Panc1 (cell line): Measurements from ENCODE around the gene ERICH6B. TPM values are rescaled to one million over a fixed set of nuclear protein-coding genes. Genes with fewer than 3 reads are reported as not detected.

ENCODE experiments used
- ATAC-seq: fragments of 200-7000 bp; cut with Tn5 transposase; 2 replicates; pipeline ENCODE4 v1.9.1; 2020; ENCODE audit warnings: mild to moderate bottlenecking, moderate library complexity
- BruUV-seq: library from RNA; stranded (reverse); fragments of 400-500 nt; replicated peaks from 2 replicates; lab custom pipeline; 2021; lab: Mats Ljungman, UMichigan
- CTCF ChIA-PET: fragments of 300-600 bp; sonication (Branson Sonifier 250); formaldehyde crosslinking; loops from one replicate; lab custom pipeline; 2022; ENCODE audit warnings: antibody characterized with exemption; lab: Charles Lee
- POLR2A ChIA-PET: fragments of 300-600 bp; sonication (Branson Sonifier 250); formaldehyde crosslinking; loops from one replicate; lab custom pipeline; 2022; ENCODE audit warnings: antibody characterized with exemption; lab: Charles Lee
- DNase-seq: peaks from one replicate; pipeline ENCODE4 v3.0.0-alpha.2; 2010; ENCODE audit warnings: low read depth, low spot score
- H3K27ac ChIP-seq: 2 replicates; pipeline ENCODE4 v1.5.1; 2011; ENCODE audit warnings: mild to moderate bottlenecking, low read length, inconsistent platforms
- H3K27me3 ChIP-seq: fragments of 200-500 bp; sonication (Bioruptor generic); 2 replicates; pipeline ENCODE4 v1.6.0; 2014; ENCODE audit warnings: low read length, inconsistent platforms; ENCODE audit not compliant: control insufficient read depth, insufficient read depth
- H3K36me3 ChIP-seq: fragments of 200-500 bp; sonication (Bioruptor generic); 2 replicates; pipeline ENCODE4 v1.5.1; 2014; ENCODE audit warnings: inconsistent platforms, mild to moderate bottlenecking, low read length, moderate library complexity; ENCODE audit not compliant: control insufficient read depth, insufficient read depth
- H3K4me1 ChIP-seq: 2 replicates; pipeline ENCODE4 v1.5.1; 2011; ENCODE audit warnings: inconsistent platforms, mild to moderate bottlenecking, low read length, moderate library complexity; ENCODE audit not compliant: control insufficient read depth, insufficient read depth
- H3K4me3 ChIP-seq, 2 experiments: 2 replicates each; pipeline ENCODE4 v1.5.1; 2011 to 2012; ENCODE audit warnings: low read depth in 2 of 2, low read length in 2 of 2, mild to moderate bottlenecking in 2 of 2, inconsistent platforms in 1 of 2, moderate library complexity in 1 of 2
- H3K9me3 ChIP-seq: fragments of 200-500 bp; sonication (Bioruptor generic); 2 replicates; pipeline ENCODE4 v1.5.1; 2014; ENCODE audit warnings: low read depth, mild to moderate bottlenecking, inconsistent platforms, low read length, moderate library complexity; ENCODE audit not compliant: control insufficient read depth, insufficient read depth
- CTCF ChIP-seq: fragments of 450-650 bp; IDR thresholded peaks from 2 replicates; pipeline ENCODE4 v1.5.1; 2017; ENCODE audit warnings: mild to moderate bottlenecking
- POLR2AphosphoS5 ChIP-seq: IDR thresholded peaks from 2 replicates; pipeline ENCODE4 v1.6.1; 2012; ENCODE audit warnings: mild to moderate bottlenecking, low read depth, low read length, moderate library complexity
- SIN3A ChIP-seq: IDR thresholded peaks from 2 replicates; pipeline ENCODE4 v1.6.1; 2012; ENCODE audit warnings: low read depth, mild to moderate bottlenecking, low read length, moderate library complexity, borderline replicate concordance; ENCODE audit not compliant: insufficient read depth
- TCF7L2 ChIP-seq: IDR thresholded peaks from 2 replicates; pipeline ENCODE4 v1.6.1; 2011; ENCODE audit warnings: mild to moderate bottlenecking, low read depth, low read length, inconsistent platforms
- in situ Hi-C: cut with HindIII; loops from 2 replicates; pipeline ENCODE4 v1.10.0; 2016; ENCODE audit warnings: low sequenced_read_pairs, low pct_unique_long_range_greater_than_20kb
- intact Hi-C: fragments of 100-400 bp; cut with micrococcal nuclease; formaldehyde crosslinking; loops from one replicate; pipeline ENCODE4 v1.10.0; 2022; ENCODE audit not compliant: unreplicated experiment
- total RNA-seq: library from RNA; stranded (reverse); gene quantifications from one replicate; pipeline ENCODE4 v1.2.1, GENCODE V29; 2021; ENCODE audit not compliant: unreplicated experiment
- TF ChIP-seq, protein P1 (sequence below), 2 experiments: IDR thresholded peaks; 2 replicates each; pipeline ENCODE4 v1.6.1; 2011 to 2012; ENCODE audit warnings: low read depth in 2 of 2, control low read depth in 1 of 2, low read length in 1 of 2, mild to moderate bottlenecking in 1 of 2, moderate library complexity in 1 of 2; ENCODE audit not compliant: insufficient read depth in 1 of 2

Gene ERICH6B
- total RNA-seq, 1 experiment from 2014 or later = not detected

GRCh38 chr13:45576466-45576865, 39.1 kb downstream of the ERICH6B start:
- DNase-seq = no peak
- BruUV-seq = no TSS peak
- in situ Hi-C loops = no loop called here

GRCh38 chr13:45575830-45576180, 39.7 kb downstream of the ERICH6B start:
- in situ Hi-C loops = no loop called here
- intact Hi-C loops = no loop called here
- ChIA-PET POLR2A (no interaction called here), CTCF (no interaction called here)
- no TSS peak for BruUV-seq
- no peaks in the 10 kb centered on the region for H3K9me3 ChIP-seq
- no peak overlapping the region for H3K4me3 ChIP-seq
- H3K36me3 ChIP-seq = no peaks in the 10 kb centered on the region
- DNase-seq (no peak), ATAC-seq (no peak)
- no peaks in the 10 kb centered on the region for H3K4me1 ChIP-seq
- TF ChIP-seq CTCF (no peak), TCF7L2 (no peak), SIN3A (no peak), POLR2AphosphoS5 (no peak)
- TF ChIP-seq, protein P1, sequence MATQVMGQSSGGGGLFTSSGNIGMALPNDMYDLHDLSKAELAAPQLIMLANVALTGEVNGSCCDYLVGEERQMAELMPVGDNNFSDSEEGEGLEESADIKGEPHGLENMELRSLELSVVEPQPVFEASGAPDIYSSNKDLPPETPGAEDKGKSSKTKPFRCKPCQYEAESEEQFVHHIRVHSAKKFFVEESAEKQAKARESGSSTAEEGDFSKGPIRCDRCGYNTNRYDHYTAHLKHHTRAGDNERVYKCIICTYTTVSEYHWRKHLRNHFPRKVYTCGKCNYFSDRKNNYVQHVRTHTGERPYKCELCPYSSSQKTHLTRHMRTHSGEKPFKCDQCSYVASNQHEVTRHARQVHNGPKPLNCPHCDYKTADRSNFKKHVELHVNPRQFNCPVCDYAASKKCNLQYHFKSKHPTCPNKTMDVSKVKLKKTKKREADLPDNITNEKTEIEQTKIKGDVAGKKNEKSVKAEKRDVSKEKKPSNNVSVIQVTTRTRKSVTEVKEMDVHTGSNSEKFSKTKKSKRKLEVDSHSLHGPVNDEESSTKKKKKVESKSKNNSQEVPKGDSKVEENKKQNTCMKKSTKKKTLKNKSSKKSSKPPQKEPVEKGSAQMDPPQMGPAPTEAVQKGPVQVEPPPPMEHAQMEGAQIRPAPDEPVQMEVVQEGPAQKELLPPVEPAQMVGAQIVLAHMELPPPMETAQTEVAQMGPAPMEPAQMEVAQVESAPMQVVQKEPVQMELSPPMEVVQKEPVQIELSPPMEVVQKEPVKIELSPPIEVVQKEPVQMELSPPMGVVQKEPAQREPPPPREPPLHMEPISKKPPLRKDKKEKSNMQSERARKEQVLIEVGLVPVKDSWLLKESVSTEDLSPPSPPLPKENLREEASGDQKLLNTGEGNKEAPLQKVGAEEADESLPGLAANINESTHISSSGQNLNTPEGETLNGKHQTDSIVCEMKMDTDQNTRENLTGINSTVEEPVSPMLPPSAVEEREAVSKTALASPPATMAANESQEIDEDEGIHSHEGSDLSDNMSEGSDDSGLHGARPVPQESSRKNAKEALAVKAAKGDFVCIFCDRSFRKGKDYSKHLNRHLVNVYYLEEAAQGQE (IDR thresholded peaks at IDR 0.05; ENCODE audit: insufficient read depth in 1 of 2, low read depth in 2 of 2, low read length in 1 of 2) = no peak
- H3K27me3 ChIP-seq = no peaks in the 10 kb centered on the region
- H3K27ac ChIP-seq = no peak overlapping the region

More at GRCh38 chr13:45576466-45576865, 39.1 kb downstream of the ERICH6B start:
- intact Hi-C loops = no loop called here
- no peak overlapping the region for H3K27ac ChIP-seq
- TF ChIP-seq SIN3A (no peak), POLR2AphosphoS5 (no peak), TCF7L2 (no peak), CTCF (no peak)
- TF ChIP-seq, protein P1 (IDR thresholded peaks at IDR 0.05; ENCODE audit: insufficient read depth in 1 of 2, low read depth in 2 of 2, low read length in 1 of 2) = no peak
- POLR2A ChIA-PET = no interaction called here
- no peak overlapping the region for H3K4me3 ChIP-seq
- no peaks in the 10 kb centered on the region for H3K9me3 ChIP-seq
- H3K36me3 ChIP-seq = no peaks in the 10 kb centered on the region
- CTCF ChIA-PET = no interaction called here
- no peaks in the 10 kb centered on the region for H3K27me3 ChIP-seq
- no peaks in the 10 kb centered on the region for H3K4me1 ChIP-seq
- no peak for ATAC-seq
